Skin epidermis (tissue), 12 donors: Measurements from ENCODE around the gene NSA2.
"Not testable (repeated sequence)": the region's sequence is repeated elsewhere in the genome, so short reads cannot be mapped to it uniquely, and the experiment has no call there.

Source experiments
- H3K27ac ChIP-seq, 21 experiments: fragments of 200-600 bp; sonication (generic) in 11 of 21; one replicate each; pipeline ENCODE4 v1.5.0; 2020; ENCODE audit warnings: mild to moderate bottlenecking in 3 of 21, inconsistent platforms in 2 of 21, moderate library complexity in 2 of 21
- H3K4me3 ChIP-seq, 7 experiments: fragments of 200-600 bp; sonication (generic) in 2 of 7; one replicate each; pipeline ENCODE4 v1.5.0; 2020; ENCODE audit warnings: inconsistent platforms in 2 of 7, mild to moderate bottlenecking in 2 of 7, moderate library complexity in 1 of 7

The NSA2 gene

DNA sequence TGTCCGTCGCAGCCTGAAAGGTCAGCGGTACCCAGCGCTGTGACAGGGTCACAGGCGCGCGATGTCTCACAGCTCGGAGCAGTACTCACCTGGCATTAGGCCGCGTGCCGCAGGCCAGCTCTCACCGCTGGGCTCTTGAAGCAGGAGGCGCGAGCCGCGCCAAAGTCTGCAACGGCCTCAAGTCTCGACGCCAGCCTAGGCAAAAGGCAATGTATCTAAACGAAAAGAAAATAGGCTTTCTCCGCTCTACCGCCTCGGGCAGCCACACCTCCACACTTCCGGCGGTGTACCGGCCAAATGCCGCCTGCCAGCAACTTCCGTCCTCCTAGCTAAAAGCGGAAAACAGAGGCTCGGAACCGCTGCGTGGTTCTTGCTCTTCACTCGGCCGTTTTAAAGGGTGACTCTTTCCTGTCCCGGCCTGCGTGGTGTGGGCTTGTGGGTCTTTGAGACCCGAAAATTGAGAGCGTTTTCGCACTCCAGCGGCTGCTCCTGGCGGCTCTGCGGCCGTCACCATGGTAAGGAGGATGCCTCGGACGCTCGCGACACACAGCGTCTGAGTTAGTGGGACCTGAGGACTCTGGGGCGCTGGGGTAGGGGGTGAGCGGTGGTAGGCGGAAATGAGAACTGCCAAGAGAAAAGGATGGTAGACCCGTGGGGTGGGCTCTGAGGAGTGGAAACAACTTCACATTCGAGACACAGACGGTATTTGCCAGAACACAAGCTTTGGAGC lies at the start of gene NSA2, which contains the start of gene GFM2:
TSS of gene NSA2 (plus strand) at position 401 of the 730 bp plus-strand sequence. CDS start at position 513, 112 bp downstream.
TSS of gene GFM2 (minus strand) at position 269 of the 730 bp plus-strand sequence. CDS start 3,375 bp downstream, outside the sequence.
- H3K27ac ChIP-seq, result peak within 1 kb of the TSS in 20 of 21 experiments; percentile 26 to 92 (median 87)
- H3K4me3 ChIP-seq, result peak within 1 kb of the TSS; percentile 60 to 98 (median 77)

DNA sequence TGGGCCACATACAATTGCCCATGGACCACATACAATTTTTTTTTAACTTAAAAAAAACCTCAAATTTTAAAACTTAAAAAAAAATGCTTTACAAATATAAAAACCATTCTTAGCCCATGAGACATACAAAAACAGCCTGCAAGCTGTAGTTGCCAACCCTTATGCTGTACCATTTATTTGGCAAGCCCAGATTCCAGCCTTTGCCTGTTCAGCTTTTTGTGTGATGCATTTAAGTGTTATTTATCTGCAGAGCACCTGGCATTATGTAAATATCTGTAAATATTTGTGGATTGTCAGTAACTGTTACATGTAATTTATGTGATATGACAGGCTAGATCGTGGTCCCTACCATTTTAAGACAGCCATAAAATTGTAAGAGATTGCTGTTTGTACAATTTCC lies 49.5 kb upstream of the NSA2 start:
- Histone ChIP-seq H3K4me3 (no peak overlapping the region), H3K27ac (no peak overlapping the region)

DNA sequence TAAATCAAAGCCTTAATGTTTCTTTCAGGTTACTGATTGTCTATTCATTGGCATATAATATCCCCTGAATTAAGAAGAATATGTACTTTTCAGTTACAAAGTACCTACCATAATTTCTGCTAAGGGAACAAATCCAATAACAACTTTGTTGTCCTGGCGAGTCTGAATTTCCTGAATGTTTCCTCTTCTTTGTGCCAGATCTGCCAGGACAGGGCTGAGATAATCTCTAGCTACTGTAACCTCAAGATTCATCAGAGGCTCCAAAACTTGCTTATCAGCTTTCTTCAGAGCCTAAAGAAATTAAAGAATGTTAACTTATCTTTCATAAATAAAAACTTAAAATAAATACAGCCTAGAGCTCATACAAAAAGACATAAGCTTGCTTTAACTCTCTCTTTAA lies 44.8 kb upstream of the NSA2 start:
- no peak overlapping the region for H3K27ac ChIP-seq
- no peak overlapping the region for H3K4me3 ChIP-seq

DNA sequence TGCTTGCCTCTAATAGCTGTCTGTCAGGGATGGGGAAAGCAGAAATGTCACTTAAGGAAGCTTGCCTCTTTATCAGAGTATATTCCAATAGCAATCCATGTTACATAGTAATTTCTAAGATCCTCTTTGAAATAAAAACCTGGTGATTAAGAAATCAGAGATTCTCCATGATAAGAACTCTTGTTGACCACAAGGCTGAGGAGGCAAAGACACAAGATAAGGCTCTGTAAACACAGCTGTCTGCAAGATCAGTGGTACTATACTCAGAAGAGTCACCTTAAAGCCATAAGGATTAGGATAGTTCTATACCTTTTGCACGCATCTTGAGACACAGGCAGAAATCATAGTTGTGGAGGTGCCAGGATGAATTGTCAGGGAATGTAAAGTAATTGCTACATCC lies 41.7 kb upstream of the NSA2 start:
- Histone ChIP-seq H3K27ac (no peak overlapping the region), H3K4me3 (no peak overlapping the region)

DNA sequence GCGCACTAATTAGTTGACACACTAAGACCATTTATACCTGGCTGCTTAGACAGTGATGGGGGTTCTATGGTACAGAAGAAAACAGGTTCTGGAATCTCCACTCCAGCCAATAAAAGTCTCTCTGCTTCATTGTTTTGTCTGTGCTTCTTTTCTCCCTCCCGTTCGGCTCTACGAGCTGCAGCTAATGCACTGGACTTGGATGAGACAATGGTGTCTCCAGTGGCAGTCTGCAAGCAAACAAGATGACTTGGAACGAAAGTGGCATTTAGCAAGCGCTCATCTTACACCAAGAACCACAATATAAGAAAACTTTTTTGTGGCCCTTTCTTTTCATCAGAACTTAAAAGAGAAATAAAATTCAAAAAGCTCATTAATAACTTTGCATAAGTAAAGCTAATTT lies 30.3 kb upstream of the NSA2 start:
- Histone ChIP-seq H3K27ac (no peak overlapping the region), H3K4me3 (no peak overlapping the region)

DNA sequence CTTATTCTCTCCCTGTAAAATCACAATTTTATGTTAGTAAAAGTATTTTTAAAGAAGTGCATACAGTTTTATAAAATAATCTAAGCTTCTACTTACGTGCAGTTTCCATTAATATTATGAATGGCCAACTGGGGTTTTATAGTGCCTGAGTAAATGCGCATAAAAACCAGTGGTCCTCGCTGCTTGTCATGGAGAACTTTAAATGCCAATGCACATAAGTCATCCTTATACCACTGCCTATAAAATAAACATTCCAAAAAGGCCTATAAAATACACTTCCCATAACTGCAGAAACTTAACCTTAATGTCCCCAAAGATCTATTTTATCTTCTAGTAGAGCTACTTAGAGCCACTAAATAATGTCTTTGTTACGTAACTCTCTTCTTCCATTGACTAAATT lies 28.6 kb upstream of the NSA2 start:
- H3K27ac ChIP-seq, result no peak overlapping the region

DNA sequence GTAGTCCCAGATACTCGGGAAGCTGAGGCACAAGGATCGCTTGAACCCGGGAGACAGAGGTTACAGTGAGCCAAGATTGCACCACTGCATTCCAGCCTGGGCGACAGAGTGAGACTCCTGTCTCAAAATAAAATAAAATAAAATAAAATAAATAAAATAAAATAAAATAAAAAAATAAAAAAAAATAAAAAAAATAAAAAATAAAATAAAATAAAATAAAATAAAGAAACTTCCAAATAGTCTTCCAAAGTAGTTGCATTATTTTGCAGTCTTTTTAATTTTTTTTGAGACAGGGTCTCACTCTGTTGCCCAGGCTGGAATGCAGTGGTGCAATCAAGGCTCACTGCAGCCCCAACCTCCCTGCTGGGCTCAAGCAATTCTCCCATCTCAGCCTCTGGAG lies 18.3 kb upstream of the NSA2 start:
- H3K27ac ChIP-seq, H3K4me3 ChIP-seq: not testable (repeated sequence)

More for the DNA sequence above, 28.6 kb upstream of the NSA2 start:
- no peak overlapping the region for H3K4me3 ChIP-seq

DNA sequence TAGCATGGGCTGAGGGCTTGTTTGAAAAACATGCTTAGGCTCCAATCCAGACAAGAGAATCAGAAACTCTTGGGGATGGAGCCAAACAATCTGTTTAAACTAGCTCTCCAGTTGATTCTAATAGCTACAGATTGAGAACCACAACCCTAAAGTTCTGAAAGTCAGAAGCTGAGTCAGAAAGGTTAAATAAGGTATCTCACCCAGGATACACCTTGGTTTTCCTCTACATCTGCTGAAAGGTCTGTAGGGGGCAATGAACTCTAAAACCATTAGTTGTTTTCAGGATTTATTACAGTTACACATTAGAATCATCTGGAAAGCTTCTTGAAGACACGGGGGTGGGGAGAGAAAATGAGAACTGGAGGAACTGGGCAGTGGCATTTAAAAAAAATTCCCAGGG lies 5.8 kb upstream of the NSA2 start:
- Histone ChIP-seq H3K4me3 (no peak overlapping the region), H3K27ac (no peak overlapping the region)

DNA sequence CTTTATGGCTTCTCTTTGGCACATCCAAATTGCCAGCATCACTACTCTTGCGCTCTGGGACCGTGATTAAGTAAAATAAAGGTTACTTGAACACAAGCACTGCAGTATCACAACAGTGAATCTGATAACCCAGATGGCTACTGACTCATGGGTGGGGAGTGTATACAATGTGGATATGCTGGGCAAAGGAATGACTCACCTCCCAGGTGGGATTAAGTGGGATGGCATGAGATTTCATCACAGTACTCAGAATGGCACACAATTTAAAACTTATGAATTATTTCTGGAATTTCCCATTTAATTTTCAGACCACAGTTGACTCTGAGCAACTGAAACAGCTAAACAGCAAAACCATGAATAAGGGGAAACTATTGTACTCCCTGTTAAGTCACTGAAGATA lies 4.5 kb upstream of the NSA2 start:
- Histone ChIP-seq H3K27ac (no peak overlapping the region), H3K4me3 (no peak overlapping the region)

DNA sequence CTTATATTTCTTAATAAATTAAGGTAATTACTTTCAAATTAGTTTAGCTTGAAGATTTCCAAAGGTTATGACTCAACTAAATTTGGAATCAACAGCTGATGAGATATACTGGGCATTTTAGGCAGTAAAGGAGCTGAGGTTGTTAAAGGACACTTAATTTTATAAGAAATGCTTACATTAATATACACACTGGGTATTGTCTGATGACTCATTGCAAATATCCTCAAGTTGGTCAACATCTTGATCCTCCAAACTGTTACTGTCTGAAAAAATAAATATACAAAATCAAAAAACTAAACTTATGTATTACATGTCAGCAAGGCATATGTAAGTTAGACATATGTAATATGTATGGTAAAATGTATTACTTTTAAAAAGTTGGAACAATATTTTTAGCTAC lies 3.5 kb upstream of the NSA2 start:
- H3K27ac ChIP-seq, result no peak overlapping the region

DNA sequence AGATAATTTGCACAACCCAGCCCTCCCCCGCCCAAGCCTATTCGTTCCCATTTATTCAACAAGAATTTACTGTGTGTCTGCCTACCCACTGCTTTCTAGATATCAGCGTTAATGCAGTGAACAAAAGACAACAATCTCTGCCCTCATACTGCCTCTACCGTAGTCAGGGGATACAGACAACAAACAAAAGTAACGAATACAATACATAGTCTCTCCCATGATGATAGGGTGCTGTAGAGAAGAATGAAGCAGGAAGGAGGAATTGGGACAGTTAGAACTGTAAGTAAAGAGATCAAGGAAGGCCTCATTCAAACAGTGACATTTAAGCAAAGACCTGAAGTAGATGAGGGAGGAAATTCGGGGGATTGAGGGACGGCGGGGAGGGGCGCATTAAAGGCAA lies 1.8 kb upstream of the NSA2 start:
- Histone ChIP-seq H3K4me3 (peak overlapping the region in 1 of 7 experiments; percentile 74), H3K27ac (no peak overlapping the region)

More for the DNA sequence above, 3.5 kb upstream of the NSA2 start:
- no peak overlapping the region for H3K4me3 ChIP-seq

DNA sequence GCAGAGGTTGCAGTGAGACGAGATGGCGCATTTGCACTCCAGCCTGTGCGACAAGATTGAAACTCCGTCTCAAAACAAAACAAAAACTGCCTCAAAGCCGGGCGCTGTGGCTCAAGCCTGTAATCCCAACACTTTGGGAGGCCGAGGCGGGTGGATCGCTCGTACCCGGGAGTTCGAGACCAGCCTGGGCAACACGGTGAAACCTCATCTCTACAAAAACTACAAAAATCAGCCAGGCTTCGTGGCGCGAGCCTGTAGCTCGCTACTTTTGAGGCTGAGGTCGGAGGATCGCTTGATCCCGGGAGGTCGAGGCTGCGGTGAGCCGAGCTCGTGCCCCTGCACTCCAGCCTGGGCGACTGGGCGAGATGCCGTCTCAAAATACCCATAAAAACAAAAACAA lies 1.1 kb upstream of the NSA2 start:
- Histone ChIP-seq H3K27ac (peak overlapping the region in 15 of 21 experiments; percentile 10 to 92 (median 89)), H3K4me3 (peak overlapping the region; percentile 60 to 98 (median 77))

DNA sequence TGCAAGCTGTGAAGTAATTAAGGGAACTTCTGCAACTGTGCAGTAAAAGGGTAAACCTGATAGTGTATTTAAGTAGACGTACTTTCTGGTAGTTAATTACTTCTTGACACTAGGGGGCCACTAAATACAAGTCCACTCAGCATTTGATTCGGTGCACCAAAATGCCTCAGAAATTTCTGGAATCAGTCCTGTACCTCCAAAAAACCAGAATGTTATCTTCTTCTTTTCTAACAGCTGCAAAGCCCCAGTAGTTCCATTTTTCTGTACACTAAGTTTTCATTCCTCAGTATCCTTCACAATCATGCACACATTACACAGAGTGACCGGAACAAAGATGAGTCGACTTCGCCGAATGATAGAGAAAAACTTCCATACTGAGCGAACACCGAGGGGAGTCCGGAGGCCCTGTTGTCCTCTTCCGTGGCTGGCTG lies 616 bp upstream of the NSA2 start:
- Histone ChIP-seq H3K27ac (peak overlapping the region in 20 of 21 experiments; percentile 26 to 92 (median 87)), H3K4me3 (peak overlapping the region; percentile 60 to 98 (median 77))

DNA sequence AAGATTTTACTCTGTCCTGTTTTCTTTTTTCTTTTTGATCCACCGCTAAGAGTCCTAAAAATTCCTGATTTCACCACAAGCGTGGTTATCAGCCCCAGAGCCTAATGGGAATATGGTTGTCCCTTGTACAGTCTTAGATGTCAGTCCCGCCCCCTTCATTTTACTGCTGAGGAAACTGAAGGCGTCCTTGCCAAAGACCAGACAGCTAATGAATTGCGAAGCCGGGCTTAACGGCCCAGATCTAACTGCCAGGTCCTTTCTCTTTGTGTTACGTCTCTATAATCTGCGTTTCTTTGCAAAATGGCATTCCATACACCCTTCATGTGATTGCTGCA lies 497 bp downstream of the NSA2 start:
- peak overlapping the region; percentile 60 to 98 (median 77) for H3K4me3 ChIP-seq
- H3K27ac ChIP-seq, result peak overlapping the region in 20 of 21 experiments; percentile 26 to 92 (median 87)

DNA sequence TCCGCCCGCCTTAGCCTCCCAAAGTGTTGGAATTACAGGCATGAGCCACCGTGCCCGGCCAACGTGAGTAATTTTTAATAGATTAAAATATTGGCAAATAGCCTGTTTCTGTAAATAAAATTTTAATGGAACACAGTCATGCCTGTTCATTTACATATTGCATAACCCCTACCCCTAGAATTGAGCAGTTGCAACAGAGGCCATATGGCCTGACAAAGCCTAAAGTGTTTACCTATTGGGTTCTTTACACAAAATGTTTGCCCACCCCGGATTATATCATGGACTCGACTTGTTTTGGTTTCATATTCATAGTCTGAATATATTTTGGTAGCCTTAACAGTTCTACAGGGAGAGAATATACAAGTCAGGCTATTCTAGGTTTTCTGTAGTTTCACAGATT lies 5.3 kb downstream of the NSA2 start:
- no peak overlapping the region for H3K27ac ChIP-seq
- H3K4me3 ChIP-seq, result no peak overlapping the region

DNA sequence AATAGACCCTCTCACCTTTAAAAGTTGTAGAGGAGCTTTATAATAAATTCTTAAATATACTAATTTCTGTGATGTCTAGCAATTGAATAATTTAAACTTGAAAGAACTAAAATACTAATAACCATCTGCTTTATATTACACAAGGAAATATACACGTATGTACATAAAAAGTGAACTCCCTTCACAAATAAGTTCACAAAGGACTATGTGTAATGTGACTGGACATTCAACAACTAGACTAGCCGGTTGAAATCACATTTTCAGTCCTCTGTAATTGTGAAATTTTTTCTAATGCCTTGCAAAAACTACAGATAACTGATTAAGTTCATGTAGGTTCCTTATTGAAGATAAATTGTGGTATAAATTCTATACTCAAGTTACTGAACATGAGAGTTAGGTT lies 11.6 kb downstream of the NSA2 start:
- H3K27ac ChIP-seq, result no peak overlapping the region
- no peak overlapping the region for H3K4me3 ChIP-seq

DNA sequence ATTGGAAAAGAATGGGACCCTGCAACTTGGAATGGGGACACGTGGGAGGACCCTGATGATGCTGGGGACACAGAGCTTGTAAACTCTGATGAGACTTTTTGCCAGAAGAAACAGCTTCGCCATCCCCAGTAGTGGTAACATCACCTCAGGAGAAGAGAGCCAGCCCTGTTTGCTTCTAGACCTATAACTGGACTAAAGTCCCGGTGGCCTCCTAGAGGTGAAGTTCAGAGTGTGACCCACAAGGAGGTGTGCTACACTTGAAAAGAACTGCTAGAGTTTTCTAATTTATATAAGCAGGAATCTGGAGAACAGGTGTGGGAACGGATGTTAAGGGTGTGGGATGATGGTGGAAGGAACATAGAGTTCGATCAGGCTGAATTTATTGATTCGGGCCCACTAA lies 19.8 kb downstream of the NSA2 start:
- Histone ChIP-seq H3K27ac (no peak overlapping the region), H3K4me3 (no peak overlapping the region)

DNA sequence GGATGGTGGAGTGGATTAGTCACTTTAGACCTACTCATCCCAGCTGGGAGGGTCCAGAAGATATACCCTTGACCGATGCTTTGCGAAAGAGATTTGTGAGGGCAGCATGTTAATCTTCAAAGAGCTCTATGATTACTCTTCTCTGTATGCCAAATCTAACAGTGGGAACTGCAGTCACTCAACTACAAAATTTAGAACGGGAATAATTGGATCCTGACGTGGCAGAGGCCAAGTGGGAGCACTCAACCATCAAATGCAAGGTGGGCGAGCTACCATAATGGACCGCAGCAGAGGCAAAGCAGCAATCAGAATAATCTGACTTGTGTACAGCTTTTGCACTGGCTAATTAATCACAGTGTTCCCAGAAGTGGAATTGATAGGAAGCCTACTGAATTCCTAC lies 20.4 kb downstream of the NSA2 start:
- Histone ChIP-seq H3K27ac (no peak overlapping the region), H3K4me3 (no peak overlapping the region)

DNA sequence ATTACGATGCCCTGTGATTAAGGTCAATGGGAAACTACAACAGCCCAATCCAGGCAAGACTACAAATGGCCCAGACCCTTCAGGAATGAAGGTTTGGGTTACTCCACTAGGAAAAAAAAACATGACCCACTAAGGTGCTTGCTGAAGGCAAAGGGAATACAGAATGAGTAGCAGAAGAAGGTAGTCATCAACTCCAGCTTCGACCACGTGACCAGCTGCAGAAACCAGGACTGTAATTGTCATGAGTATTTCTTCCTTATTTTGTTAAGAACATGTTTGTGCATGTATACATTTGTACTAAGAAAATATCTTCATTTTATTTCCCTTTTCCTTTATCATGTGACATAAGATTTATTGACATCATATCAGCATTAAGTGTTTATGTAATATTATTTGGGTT lies 24.6 kb downstream of the NSA2 start:
- H3K4me3 ChIP-seq, H3K27ac ChIP-seq: not testable (repeated sequence)

DNA sequence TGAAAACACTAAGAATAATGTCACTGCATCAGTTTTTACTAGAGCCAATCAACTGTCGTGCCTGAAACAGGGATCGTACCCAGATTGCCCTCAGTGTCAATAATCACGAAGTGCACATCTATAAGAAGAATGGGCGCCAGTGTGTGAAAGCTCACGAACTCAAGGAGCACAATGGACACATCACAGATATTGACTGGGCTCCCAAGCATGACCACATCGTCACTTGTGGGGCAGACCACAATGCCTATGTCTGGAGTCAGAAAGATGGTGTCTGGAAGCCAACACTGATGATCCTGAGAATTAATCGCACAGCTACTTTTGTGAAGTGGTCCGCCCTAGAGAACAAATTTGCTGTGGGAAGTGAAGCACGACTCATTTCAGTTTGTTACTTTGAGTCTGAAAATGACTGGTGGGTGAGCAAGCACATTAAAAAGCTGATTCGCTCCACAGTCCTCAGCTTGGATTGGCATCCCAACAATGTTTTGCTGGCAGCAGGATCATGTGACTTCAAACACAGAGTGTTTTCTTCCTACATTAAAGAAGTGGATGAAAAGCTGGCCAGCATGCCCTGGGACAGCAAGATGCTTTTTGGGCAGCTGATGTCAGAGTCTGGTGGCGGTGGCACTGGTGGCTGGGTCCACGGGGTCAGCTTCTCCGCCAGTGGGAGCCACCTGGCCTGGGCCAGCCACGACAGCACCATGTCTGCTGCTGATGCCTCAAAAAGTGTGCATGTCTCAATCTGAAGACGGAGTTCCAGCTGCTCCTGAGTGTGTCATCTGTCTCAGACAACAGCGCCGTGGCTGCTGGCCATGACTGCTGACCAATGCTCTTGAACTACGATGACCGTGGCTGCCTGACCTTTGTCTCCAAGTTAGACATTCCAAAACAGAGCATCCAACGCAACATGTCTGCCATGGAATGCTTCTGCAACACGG lies 32.2 kb downstream of the NSA2 start:
- Histone ChIP-seq H3K4me3 (no peak overlapping the region), H3K27ac (no peak overlapping the region)

DNA sequence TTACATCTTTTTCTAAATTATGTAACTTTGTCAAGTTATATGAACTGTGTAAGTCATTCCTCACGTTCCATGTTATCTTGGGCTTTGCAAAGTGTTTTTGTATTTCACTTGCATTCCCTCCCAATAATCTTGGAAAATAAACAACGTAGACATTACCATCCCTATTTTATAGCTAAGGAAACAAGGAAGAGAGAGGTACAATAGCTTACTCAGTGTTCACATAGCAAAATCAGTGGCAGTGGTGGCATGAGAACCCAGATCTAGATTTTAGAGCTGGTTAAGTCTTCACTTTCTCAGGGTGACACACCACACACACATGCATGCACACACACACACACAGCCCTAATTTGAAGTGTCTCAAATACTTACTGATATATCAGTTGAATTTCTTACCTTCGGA lies 34.1 kb downstream of the NSA2 start:
- H3K4me3 ChIP-seq, result no peak overlapping the region
- no peak overlapping the region for H3K27ac ChIP-seq
